Frontal cortex (tissue), 4 donors: ENCODE measurements around the gene PDZD7. TPM values are rescaled to one million over a fixed set of nuclear protein-coding genes. Genes with fewer than 3 reads are reported as not detected.

Experiments
- DNase-seq, 2 donors: peaks; one replicate each; pipeline ENCODE4 v3.0.0; 2012; ENCODE audit warnings: low spot score in 2 of 2
- FAIRE-seq: peaks from 2 replicates; lab custom pipeline; 2012; peaks lifted over from hg19 to GRCh38; lab: Jason Lieb, UNC
- total RNA-seq: library from RNA; depleted of rRNA; stranded (reverse); fragments of >200 nt; gene quantifications from one replicate; pipeline ENCODE4 v1.2.3, GENCODE V29; 2014
- donor health status: control.
- donor health status: control.
- donor health status: control.

PDZD7 gene
- total RNA-seq, 1 donor from 2014 or later, result 10.2 TPM

DNA sequence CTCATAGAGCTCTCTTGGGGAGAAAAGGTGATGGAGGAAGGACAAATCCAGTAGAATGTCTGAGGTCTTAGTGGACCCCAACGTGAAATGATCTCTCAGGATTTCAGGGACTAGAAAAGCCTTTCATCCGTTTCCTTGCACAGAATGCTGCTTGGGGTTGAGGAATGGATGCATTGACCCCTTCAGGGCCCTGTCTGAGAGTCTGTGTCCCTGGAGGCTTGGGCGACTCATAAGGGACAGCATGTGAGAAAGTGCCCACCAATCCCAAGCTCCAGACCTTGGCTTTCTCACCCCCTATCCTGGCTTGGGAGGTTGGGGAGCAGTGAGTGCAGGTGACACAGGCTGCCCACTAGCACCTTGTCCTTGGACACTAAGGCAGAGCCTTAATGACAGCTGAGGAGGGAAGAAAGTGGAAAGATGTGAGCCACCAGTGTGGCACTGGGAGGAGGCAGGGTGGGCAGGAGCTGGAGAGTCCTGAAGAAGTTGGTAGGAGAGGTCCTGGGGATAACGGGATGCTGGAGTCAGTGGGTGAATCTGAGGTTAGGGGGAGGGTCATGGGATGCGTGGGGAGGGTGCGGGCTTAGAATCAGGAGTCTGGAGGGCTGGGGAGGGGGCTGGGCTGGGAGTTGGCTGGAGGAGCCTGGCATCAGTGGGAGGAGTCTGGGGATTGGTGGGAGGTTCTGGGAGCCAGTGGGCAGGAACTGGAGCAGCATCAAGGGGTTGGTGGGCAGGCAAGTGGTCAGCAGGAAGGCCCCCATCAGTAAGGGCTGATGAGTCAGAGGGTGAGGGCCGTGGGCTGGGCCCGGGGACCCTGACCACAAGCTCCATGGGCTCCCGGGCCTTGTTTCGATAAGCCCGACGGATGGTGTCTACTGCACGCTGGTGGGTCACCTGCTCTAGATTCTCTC is 22.8 kb downstream of the PDZD7 start:
- DNase-seq, result peak in 1 of 2 donors; percentile 29

DNA sequence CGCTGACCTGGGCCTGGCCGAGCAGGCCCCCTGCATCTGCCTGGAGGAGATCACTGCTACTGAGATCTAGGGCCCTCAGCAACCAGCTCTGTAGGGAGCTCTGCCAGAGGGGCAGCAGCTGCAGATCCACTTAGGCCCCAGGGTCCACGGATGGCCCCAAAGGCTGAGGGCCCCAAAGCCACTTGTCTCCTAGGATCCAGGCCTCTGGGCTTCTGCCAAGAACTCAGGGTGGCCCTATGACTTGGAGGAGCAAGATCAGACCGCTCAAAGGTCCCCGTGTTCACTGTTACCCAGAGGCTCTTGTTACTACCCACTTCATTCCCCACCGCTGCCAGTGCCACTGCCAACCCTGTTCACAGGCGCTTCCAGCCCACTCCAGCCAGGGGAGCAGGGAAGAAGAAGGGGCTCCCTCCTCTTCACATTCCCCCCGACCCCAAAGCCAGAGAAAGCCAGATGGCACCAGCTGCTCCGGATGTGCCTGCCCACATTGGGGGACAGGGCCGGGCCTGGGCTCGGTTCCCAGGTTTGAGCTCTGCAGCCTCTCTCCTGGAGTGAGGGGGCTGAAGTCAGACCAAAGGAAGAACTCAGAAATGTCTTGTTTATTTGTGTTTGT is 23.7 kb downstream of the PDZD7 start:
- FAIRE-seq, result no peak
- DNase-seq, result peak in 1 of 2 donors; percentile 46

More for the DNA sequence above, 22.8 kb downstream of the PDZD7 start:
- FAIRE-seq, result no peak

DNA sequence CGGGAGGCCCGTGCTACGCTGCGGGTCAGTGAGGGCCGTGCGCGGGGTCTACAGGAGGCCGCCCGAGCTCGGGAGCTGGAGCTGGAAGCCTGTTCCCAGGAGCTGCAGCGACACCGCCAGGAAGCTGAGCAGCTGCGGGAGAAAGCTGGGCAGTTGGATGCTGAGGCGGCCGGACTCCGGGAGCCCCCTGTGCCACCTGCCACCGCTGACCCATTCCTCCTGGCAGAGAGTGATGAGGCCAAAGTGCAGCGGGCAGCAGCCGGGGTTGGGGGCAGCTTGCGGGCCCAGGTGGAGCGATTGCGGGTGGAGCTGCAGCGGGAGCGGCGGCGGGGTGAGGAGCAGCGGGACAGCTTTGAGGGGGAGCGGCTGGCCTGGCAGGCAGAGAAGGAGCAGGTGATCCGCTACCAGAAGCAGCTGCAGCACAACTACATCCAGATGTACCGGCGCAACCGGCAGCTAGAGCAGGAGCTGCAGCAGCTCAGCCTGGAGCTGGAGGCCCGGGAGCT is 24.3 kb downstream of the PDZD7 start:
- FAIRE-seq (no peak), DNase-seq (no peak)

DNA sequence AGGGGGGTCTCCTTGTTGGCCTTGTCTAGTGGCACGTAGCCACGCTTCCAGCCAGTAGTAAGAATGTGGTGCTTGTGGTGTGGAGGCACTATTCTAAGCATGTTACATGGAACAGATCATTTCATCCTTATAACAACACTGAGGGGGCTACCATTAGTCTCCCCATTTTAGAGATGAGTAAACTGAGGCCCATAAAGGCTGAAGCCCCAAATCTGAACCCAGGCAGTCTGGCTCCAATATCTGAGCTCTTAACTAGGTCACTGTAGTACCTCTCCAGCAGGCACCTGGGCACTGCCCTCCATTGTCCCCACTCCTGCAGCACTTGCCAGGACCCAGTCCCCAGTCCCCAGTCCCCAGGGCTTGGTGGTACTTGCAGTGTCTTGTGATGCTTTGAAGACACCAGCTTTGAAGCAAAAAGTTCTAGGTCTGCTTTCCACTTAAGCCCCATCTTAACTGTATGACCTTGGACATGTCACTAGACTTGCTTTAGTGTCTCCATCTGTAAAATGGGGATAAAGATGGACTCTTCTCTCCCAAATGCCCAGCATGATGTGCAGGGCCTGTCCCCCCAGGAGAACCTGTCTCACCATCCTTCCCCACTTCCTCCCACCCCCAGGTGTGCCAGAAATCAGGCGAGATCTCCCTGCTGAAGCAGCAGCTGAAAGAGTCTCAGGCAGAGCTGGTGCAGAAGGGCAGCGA is 24.9 kb downstream of the PDZD7 start:
- DNase-seq (no peak), FAIRE-seq (no peak)

DNA sequence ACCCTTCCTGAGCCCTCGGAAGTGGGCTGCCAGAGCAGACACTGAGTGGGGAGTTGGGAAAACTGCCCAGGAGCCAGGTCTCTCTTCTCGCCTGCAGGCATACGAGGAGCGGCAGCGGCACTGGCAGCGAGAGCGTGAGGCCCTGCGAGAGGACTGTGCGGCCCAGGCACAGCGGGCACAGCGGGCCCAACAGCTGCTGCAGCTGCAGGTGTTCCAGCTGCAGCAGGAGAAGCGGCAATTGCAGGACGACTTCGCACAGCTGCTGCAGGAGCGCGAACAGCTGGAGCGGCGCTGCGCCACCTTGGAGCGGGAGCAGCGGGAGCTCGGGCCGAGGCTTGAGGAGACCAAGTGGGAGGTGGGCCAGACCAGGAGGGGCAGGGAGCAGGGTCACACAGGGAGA is 25.6 kb downstream of the PDZD7 start:
- DNase-seq (no peak), FAIRE-seq (no peak)

DNA sequence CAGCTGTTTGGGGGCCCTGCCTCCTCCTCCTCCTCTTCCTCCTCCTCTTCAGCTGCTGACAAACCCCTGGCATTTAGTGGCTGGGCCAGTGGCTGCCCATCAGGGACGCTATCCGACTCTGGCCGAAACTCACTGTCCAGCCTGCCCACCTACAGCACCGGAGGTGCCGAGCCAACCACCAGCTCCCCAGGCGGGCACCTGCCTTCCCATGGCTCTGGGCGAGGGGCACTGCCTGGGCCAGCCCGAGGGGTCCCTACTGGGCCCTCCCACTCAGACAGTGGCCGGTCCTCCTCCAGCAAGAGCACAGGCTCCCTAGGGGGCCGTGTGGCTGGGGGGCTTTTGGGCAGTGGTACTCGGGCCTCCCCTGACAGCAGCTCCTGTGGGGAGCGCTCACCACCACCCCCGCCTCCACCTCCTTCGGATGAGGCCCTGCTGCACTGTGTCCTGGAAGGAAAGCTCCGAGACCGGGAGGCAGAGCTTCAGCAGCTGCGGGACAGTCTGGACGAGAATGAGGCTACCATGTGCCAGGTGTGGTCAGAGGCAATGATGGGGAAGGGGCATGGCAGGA is 27.2 kb downstream of the PDZD7 start:
- DNase-seq (no peak), FAIRE-seq (no peak)

DNA sequence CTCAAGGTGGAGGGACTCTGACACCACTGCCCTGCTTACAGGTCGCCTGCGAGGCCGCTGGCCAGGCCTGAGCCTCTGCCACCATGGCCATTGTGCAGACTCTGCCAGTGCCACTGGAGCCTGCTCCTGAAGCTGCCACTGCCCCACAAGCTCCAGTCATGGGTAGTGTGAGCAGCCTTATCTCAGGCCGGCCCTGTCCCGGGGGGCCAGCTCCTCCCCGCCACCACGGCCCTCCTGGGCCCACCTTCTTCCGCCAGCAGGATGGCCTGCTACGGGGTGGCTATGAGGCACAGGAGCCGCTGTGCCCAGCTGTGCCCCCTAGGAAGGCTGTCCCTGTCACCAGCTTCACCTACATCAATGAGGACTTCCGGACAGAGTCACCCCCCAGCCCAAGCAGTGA is 28.5 kb downstream of the PDZD7 start:
- DNase-seq, result no peak
- no peak for FAIRE-seq

DNA sequence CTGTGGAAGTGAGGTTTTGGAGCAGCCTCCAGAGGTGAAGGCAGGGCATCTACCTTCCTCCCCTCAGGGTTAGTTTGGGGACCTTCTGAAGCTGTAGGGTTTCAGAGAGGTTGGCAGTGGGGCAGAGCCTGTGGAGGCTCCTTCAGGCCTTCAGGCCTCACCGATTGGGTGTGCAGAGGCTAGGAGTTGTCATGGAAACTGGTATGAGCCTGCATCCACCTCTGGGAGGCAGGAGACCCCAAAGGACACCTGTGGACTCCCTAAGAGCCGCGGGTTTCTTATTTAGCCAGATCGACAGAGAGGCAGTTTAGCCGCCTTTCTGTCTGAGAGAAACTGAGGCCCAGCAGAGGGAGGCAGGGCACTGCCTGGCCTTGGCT is 29.3 kb downstream of the PDZD7 start:
- no peak for DNase-seq
- FAIRE-seq, result no peak

DNA sequence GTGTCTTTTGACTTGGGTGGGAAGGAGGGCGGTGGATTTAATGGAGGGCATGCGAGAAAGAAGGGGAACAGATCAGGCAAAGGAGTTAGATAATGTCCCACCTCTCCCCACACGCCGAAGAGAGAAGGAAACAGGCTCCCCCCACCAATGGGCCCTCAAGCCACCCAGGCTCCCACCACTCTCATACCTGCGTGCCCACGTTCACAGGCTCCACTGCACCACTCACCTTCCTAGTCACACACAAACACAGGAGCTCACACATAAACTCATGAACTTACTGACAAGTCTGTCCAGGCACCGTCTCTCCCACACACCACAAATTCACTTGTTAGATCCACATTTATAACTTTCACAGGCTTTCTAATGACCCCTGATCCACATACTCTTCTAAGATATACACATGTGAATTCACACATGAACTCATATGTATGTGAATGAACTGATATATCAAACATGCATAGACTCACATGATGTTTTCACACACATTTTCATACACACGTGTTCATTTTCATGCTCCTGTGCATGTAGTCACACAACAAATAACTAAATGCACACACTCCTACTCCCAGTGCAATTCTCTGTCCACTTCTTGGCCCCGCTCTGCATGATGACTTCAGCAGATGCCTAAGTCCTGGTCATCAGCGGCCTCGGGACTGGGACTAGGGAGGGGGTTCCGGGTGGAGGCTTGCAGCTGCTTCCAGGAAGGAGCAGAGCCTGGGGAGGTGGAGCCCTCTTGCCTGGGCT is 29.8 kb downstream of the PDZD7 start:
- FAIRE-seq, result no peak
- DNase-seq, result peak; percentile 69 to 80

DNA sequence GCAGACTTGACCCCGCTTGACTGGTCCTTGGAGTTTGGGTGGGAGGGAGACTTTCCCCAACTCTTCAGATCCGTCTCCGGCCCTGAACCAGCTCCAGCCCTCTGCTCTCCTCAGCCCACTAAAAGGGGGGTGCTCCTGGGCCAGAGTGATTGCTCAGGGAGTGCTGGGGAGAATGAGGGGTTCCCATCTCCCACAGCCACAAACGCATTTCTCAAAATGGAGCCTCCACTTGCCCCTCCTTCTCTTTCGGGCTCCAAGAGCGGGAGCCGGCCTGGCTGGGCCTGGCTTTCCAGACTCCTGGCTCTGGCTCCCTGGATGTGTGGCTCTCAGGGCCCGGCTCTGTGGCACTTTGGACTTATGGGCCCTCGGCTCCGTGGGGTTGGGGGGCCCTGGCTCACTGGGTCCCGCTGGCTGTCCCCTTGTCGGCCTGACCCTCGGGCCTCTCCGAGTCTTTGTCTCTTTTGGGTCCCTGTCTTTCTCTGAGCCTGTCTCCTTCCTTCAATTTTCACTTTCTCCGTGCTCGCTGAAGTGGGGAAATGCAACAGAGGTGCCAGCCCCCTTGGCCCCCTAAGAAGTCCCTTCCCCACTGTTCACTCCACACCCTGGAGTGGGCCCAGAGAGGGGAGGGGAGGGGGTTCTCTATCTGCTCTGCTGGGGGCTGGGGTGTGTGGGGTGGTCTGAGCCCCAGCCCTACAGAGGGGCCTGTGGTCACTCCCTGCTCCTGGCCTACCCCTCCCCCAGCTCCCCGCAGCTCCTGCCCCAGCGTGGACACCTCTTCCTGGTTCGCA is 30.6 kb downstream of the PDZD7 start:
- no peak for FAIRE-seq
- DNase-seq, result peak; percentile 44 to 61

DNA sequence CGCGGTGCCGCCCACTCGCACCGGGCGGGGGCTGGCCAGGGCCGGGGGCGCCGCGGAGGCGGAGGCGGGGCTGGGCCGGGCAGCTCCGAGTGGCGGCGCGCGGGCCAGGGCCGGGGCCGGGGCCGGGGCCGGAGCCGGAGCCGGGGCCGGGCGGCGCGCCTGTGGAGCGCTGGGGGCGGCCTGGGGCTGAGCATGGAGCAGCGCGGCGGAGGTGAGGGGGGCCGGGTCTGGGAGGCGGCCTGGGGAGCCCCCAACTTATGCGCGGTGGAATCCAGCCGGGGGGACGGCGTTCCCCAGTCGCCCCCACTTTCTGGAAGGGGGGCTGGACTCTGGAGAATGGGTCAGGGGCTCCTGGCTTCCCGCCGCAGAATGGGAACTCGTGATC is 31.2 kb downstream of the PDZD7 start, which contains the start of gene LZTS2:
Gene LZTS2 (plus strand): TSS at position 67 of the 385 bp plus-strand sequence. CDS start 2,731 bp downstream, outside the sequence.
- FAIRE-seq, result no peak

DNA sequence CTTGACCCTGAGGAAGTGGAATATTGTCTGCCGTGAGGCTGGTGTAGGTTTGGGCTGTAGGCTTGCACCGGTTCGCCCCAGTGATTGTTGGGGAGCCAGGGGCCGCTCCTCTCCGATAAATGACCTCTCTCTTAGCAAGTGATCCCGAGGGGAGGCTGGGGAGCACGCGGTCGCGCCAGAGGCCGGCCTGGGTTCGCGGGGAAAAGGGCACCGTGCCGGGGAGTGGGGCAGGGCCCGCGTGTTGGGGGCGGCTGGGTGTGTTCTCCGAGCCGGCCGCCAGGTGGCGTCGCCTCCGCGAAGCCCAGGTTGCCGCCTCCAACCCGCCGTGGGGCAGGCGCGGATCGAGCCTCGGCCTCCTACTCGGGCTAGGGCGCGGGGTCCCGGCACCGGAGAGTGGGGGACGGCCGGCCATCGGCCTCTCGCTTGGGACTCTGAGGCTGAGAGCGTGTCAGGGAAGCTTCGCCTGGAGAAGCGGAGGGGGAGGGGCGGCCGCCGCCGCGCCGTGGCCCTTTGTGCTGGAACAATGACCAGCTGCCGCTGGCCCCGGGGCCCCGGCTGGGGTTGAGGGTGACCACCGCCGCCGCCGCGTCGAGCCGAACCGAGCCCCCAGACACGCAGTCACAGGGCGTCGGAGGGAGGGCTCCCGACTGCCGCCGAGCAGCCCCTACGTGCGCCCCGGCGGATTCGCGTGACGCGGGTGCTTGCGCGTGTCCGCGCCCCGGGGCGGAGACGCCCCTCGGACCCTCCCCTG is 31.8 kb downstream of the PDZD7 start:
- DNase-seq (peak; percentile 87 to 93), FAIRE-seq (no peak)

More for the DNA sequence above, 31.2 kb downstream of the PDZD7 start, which contains the start of gene LZTS2:
- DNase-seq, result no peak

DNA sequence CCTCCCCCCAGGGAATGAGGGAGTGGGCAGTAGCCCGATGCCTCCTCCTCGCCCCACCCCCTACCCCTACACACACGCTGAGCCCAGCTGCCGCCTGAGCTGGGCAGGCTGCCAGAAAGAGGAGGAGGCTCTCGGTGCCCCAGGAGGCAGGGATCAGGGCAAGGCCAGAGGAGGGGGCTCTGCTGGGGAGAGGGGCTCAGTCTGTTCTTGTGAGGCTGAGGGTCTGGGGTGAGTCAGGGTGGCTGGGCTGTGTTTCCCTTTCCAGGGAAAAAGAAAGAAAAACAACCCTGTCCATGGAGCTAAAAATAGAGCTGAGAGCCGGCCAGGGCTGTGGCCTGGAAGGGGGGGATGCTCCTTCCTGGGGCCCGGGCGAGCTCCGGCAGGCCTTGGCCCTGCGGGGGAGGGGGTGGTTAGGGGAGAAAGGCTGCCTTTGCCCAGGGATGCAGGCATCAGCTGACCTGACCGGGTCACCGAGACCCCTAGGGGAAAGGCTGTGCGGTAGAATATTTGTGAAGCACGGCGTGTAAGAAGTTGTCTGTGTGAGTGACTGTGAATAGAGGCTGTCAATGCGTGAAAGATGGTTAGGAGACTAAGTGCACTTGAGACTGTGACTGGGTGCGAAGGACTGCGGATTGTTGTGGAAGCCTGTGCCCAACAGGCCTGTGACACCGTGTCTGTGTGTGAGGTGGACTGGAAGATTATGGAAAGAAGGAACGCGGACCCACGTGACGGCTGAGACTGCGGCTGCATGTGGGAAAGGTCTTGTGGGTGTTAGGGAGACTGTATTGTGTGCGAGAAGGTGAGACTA is 32.5 kb downstream of the PDZD7 start:
- DNase-seq (peak; percentile 88 to 94), FAIRE-seq (no peak)

DNA sequence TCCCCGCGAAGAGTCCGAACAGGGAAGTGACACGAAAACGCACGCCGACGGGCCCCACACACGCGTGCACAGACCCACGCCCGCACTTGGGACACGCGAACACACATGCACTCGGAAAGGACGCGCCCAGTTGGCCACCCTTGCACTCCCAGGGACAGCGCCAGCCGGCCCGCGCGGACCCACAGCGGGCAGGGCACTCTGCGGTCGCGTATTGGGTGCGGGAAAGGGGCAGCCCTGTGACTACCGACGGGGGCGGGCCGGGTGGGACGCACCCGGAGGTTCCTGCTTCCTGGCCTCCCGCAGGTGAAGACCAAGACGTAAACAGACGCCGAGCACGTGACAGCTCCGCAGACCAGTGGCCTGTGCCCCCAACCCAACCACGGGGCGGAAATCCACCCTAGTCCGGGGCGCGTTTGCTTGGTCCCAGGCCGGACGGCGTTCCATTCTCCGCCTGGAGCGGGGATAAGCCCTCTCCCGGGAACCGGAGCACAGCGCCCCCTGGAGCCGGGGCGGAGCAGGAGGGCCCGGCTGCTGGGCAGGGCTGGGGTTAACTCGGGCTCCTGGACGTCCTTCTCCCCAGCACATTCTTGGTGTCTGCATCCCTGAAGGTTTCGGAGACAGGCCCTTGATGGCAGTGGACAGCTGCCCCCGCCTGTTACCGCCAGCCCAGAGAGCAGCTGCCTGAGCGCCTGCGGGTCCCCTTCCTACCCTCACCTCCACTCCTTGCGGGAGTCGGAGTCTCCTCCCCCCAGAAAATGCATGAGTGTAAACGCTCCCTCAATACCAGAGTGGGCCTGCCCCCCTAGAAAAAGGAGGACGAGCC is 33.4 kb downstream of the PDZD7 start:
- DNase-seq (peak; percentile 70 to 78), FAIRE-seq (no peak)

DNA sequence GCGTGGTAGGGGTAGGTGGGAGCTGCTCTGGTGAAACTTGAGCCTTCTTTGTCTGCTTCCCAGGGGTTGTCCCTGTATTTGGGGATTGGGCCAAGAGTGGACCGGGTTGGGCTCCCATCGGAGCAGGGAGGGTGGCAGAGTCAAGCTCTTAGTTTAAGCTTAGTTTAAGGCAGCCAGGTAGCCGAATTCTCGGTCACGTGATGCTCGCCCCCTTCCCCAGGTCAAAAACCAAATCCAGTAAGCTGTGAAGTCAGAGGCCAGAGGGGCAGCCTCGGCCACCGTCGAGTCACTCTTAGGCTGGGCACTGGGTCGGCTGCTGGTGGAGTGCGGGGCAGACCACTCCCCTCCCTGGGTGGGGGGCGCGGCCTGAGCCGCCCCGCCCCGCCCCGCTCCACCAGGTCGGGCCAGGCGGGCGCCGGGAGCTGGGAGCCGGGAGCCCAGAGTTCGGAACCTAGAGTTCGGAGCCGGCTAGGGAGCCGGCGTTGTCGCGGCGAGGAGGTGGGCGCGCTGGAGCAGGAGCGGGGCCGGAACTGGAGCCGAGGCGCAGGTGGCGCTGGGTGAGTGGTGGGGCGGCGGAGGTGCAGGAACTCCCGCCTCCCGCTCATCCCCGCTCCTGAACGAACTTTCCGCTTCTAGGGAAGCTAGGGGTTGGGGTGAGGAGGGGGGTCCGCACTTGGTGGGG is 34.1 kb downstream of the PDZD7 start:
- DNase-seq, result no peak
- FAIRE-seq, result no peak

DNA sequence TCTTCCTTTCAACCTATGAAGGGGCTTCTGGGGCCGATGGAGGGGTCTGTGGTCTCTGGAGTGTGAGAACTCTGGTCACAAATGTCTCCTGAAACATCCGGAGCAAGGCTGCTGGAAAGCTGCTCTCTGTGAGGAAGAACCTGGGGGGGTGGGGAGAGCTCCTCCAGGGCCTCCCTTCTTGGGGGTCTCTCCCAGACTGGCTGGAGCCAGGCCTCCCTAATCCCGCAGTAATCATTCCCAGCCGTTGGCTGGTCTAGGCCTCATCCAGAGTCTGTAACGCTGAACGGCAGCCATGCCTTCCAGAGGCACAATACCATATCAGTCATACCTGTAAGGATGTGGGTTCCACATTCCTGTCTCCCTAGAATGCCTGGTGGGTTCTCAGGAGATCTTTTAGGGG is 35.7 kb downstream of the PDZD7 start:
- FAIRE-seq, result no peak

More for the DNA sequence above, 35.7 kb downstream of the PDZD7 start:
- DNase-seq, result no peak
